HepG2 (cell line): Measurements from ENCODE around the gene CIAO2B. TPM values are rescaled to one million over a fixed set of nuclear protein-coding genes. Genes with fewer than 3 reads are reported as not detected.

Experiments used
- CEBPB ChIP-seq: IDR thresholded peaks from 2 replicates; pipeline ENCODE4 v1.6.1; 2011; ENCODE audit warnings: low read depth, low read length, improper control_type of control experiment, borderline replicate concordance
- FOXA3 ChIP-seq: IDR thresholded peaks from 2 replicates; pipeline ENCODE4 v1.6.1; 2016; ENCODE audit warnings: missing genetic modification reagents, missing compliant biosample characterization
- HNRNPK ChIP-seq: fragments of 200-400 bp; formaldehyde crosslinking; IDR thresholded peaks from 2 replicates; pipeline ENCODE4 v1.6.1; 2018; ENCODE audit warnings: low read length, low read depth, moderate library complexity, mild to moderate bottlenecking; ENCODE audit not compliant: poor library complexity, severe bottlenecking
- KDM5B ChIP-seq: sonication (generic); formaldehyde crosslinking; IDR thresholded peaks from 2 replicates; pipeline ENCODE4 v1.4.0; 2020; ENCODE audit warnings: missing genetic modification reagents, mild to moderate bottlenecking, borderline replicate concordance
- MATR3 ChIP-seq: sonication (generic); formaldehyde crosslinking; IDR thresholded peaks from 2 replicates; pipeline ENCODE4 v1.4.0; 2020; ENCODE audit warnings: missing genetic modification reagents
- PHF21A ChIP-seq: sonication (generic); formaldehyde crosslinking; IDR thresholded peaks from 2 replicates; pipeline ENCODE4 v1.5.0; 2020; ENCODE audit warnings: mild to moderate bottlenecking, missing genetic modification reagents
- SALL1 ChIP-seq: sonication (generic); formaldehyde crosslinking; IDR thresholded peaks from 2 replicates; pipeline ENCODE4 v1.8.0; 2022; ENCODE audit warnings: mild to moderate bottlenecking, missing genetic modification reagents
- ZBTB14 ChIP-seq: sonication (generic); formaldehyde crosslinking; IDR thresholded peaks from 2 replicates; pipeline ENCODE4 v1.4.0; 2020; ENCODE audit warnings: missing genetic modification reagents
- ZBTB44 ChIP-seq: sonication (generic); formaldehyde crosslinking; IDR thresholded peaks from 2 replicates; pipeline ENCODE4 v1.4.0; 2020; ENCODE audit warnings: missing genetic modification reagents
- ZNF652 ChIP-seq: IDR thresholded peaks from 2 replicates; pipeline ENCODE4 v1.6.1; 2016; ENCODE audit warnings: low read depth, borderline replicate concordance
- ZSCAN22 ChIP-seq: sonication (generic); formaldehyde crosslinking; IDR thresholded peaks from 2 replicates; pipeline ENCODE4 v1.4.0; 2020; ENCODE audit warnings: mild to moderate bottlenecking, missing genetic modification reagents
- polyA plus RNA-seq, 8 experiments: library from polyadenylated mRNA; depleted of rRNA in 3 of 8; stranded (reverse) in 7 of 8; unstranded in 1 of 8; fragments of >200 nt; fragmentation: Illumina TruSeq in 4 of 8; extraction: Trizol in 4 of 8; gene quantifications; 2 replicates each; pipeline versions ENCODE4 v1.2.1 to v1.2.3, GENCODE V29; 2011 to 2016; ENCODE audit warnings: low read depth in 4 of 8, missing spikeins in 1 of 8, mixed read lengths in 1 of 8; ENCODE audit not compliant: insufficient read depth in 1 of 8
- total RNA-seq, 5 experiments: library from RNA; depleted of rRNA; stranded (reverse); fragments of >200 nt; fragmentation: Illumina TruSeq; extraction: Trizol; gene quantifications; 2 replicates each; pipeline ENCODE4 v1.2.3, GENCODE V29; 2016; ENCODE audit warnings: low read depth in 1 of 5
- TF ChIP-seq, protein P1 (sequence below): sonication (generic); formaldehyde crosslinking; IDR thresholded peaks from 2 replicates; pipeline ENCODE4 v1.4.0; 2020; ENCODE audit warnings: missing genetic modification reagents
- TF ChIP-seq, protein P2 (sequence below): sonication (generic); formaldehyde crosslinking; IDR thresholded peaks from 2 replicates; pipeline ENCODE4 v1.5.0; 2020; ENCODE audit warnings: mild to moderate bottlenecking, missing genetic modification reagents, borderline replicate concordance
- TF ChIP-seq, protein P3 (sequence below), 2 experiments: sonication (generic) in 1 of 2; formaldehyde crosslinking in 1 of 2; IDR thresholded peaks; 2 replicates each; pipeline versions ENCODE4 v1.4.0 to v1.6.1; 2016 to 2020; ENCODE audit warnings: borderline replicate concordance in 1 of 2, low read depth in 1 of 2, mild to moderate bottlenecking in 1 of 2, missing genetic modification reagents in 1 of 2

Gene CIAO2B
- total and polyA plus RNA-seq, 2 of the 13 experiments (the other 11 are each of a cell fraction or from before 2014, with no cell fraction given): 157 to 293 TPM

- TF ChIP-seq, protein P1, sequence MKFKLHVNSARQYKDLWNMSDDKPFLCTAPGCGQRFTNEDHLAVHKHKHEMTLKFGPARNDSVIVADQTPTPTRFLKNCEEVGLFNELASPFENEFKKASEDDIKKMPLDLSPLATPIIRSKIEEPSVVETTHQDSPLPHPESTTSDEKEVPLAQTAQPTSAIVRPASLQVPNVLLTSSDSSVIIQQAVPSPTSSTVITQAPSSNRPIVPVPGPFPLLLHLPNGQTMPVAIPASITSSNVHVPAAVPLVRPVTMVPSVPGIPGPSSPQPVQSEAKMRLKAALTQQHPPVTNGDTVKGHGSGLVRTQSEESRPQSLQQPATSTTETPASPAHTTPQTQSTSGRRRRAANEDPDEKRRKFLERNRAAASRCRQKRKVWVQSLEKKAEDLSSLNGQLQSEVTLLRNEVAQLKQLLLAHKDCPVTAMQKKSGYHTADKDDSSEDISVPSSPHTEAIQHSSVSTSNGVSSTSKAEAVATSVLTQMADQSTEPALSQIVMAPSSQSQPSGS: 0 out of 2 replicates have a peak, but pooled peaks have one; percentile 27
- TF ChIP-seq ZBTB44 (CRISPR knock-in tag): no peak
- TF ChIP-seq, protein P2, sequence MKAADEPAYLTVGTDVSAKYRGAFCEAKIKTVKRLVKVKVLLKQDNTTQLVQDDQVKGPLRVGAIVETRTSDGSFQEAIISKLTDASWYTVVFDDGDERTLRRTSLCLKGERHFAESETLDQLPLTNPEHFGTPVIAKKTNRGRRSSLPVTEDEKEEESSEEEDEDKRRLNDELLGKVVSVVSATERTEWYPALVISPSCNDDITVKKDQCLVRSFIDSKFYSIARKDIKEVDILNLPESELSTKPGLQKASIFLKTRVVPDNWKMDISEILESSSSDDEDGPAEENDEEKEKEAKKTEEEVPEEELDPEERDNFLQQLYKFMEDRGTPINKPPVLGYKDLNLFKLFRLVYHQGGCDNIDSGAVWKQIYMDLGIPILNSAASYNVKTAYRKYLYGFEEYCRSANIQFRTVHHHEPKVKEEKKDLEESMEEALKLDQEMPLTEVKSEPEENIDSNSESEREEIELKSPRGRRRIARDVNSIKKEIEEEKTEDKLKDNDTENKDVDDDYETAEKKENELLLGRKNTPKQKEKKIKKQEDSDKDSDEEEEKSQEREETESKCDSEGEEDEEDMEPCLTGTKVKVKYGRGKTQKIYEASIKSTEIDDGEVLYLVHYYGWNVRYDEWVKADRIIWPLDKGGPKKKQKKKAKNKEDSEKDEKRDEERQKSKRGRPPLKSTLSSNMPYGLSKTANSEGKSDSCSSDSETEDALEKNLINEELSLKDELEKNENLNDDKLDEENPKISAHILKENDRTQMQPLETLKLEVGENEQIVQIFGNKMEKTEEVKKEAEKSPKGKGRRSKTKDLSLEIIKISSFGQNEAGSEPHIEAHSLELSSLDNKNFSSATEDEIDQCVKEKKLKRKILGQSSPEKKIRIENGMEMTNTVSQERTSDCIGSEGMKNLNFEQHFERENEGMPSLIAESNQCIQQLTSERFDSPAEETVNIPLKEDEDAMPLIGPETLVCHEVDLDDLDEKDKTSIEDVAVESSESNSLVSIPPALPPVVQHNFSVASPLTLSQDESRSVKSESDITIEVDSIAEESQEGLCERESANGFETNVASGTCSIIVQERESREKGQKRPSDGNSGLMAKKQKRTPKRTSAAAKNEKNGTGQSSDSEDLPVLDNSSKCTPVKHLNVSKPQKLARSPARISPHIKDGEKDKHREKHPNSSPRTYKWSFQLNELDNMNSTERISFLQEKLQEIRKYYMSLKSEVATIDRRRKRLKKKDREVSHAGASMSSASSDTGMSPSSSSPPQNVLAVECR (CRISPR knock-in tag): peak; percentile 40; the same call in 1 of the 2 replicates
- TF ChIP-seq ZBTB14 (CRISPR knock-in tag): no peak
- TF ChIP-seq, protein P3, sequence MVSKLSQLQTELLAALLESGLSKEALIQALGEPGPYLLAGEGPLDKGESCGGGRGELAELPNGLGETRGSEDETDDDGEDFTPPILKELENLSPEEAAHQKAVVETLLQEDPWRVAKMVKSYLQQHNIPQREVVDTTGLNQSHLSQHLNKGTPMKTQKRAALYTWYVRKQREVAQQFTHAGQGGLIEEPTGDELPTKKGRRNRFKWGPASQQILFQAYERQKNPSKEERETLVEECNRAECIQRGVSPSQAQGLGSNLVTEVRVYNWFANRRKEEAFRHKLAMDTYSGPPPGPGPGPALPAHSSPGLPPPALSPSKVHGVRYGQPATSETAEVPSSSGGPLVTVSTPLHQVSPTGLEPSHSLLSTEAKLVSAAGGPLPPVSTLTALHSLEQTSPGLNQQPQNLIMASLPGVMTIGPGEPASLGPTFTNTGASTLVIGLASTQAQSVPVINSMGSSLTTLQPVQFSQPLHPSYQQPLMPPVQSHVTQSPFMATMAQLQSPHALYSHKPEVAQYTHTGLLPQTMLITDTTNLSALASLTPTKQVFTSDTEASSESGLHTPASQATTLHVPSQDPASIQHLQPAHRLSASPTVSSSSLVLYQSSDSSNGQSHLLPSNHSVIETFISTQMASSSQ (IDR thresholded peaks at IDR 0.05; ENCODE audit: low read depth): peak; percentile 85
- TF ChIP-seq, protein P3 (CRISPR knock-in tag; IDR thresholded peaks at IDR 0.05; ENCODE audit: borderline replicate concordance): peak; percentile 84; the same call in 1 of the 2 replicates
- peak; percentile 97 for TF ChIP-seq ZSCAN22 (CRISPR knock-in tag)
- TF ChIP-seq ZNF652 (CRISPR knock-in tag): no peak
- 0 out of 2 replicates have a peak, but pooled peaks have one; percentile 11 for TF ChIP-seq FOXA3 (CRISPR knock-in tag)
- TF ChIP-seq HNRNPK: no peak
- TF ChIP-seq PHF21A (CRISPR knock-in tag): 0 out of 2 replicates have a peak, but pooled peaks have one; percentile 27
- 0 out of 2 replicates have a peak, but pooled peaks have one; percentile 24 for TF ChIP-seq KDM5B
- no peak for TF ChIP-seq MATR3
- no peak; the same call in 1 of the 2 replicates for TF ChIP-seq SALL1
- no peak for TF ChIP-seq CEBPB
These were observed 15.2 kb downstream of the CIAO2B start, which contains the start of gene CDH16 (continued) for GRCh38 chr16:66918803-66919568.
